NCI-H1417 treated with DMSO at 0.1 percent for 48 hours (cell line): ENCODE results near the gene TLX1.

ENCODE experiments used
- DNase-seq: peaks from one replicate; lab custom pipeline; 2025; lab: John Stamatoyannopoulos, UW

The TLX1 gene

GRCh38 chr10:101112799-101113594, 18.1 kb upstream of the TLX1 start:
- DNase-seq: no peak

GRCh38 chr10:101113890-101114403, 17.2 kb upstream of the TLX1 start:
- DNase-seq: no peak

GRCh38 chr10:101114646-101115045, 16.5 kb upstream of the TLX1 start:
- DNase-seq: no peak

GRCh38 chr10:101116754-101117153, 14.3 kb upstream of the TLX1 start:
- no peak for DNase-seq

- DNase-seq: no peak
Observed at GRCh38 chr10:101118031-101118430, 13.1 kb upstream of the TLX1 start.

GRCh38 chr10:101120520-101120883, 10.6 kb upstream of the TLX1 start:
- no peak for DNase-seq

- DNase-seq: no peak
Observed at GRCh38 chr10:101120884-101121653, 10.0 kb upstream of the TLX1 start.

- no peak for DNase-seq
Observed at GRCh38 chr10:101121654-101122031, 9.5 kb upstream of the TLX1 start.

GRCh38 chr10:101122270-101123084, 8.6 kb upstream of the TLX1 start:
- no peak for DNase-seq

- DNase-seq: no peak
Observed at GRCh38 chr10:101123085-101123814, 7.8 kb upstream of the TLX1 start.

- DNase-seq: no peak
Observed at GRCh38 chr10:101123815-101124617, 7.1 kb upstream of the TLX1 start.

GRCh38 chr10:101124933-101125332, 6.2 kb upstream of the TLX1 start:
- no peak for DNase-seq

GRCh38 chr10:101126684-101127628, 4.1 kb upstream of the TLX1 start:
- DNase-seq: no peak

GRCh38 chr10:101130141-101130540, 959 bp upstream of the TLX1 start:
- DNase-seq: no peak

- no peak for DNase-seq
Observed at GRCh38 chr10:101131962-101132635, 999 bp downstream of the TLX1 start.

GRCh38 chr10:101132636-101133473, 1.8 kb downstream of the TLX1 start:
- no peak for DNase-seq

GRCh38 chr10:101133489-101134298, 2.6 kb downstream of the TLX1 start:
- no peak for DNase-seq
